A549 treated with CpdA at 1 μM for 4 hours (cell line): ENCODE data around the gene ASL. TPM values are rescaled to one million over a fixed set of nuclear protein-coding genes. Genes with fewer than 3 reads are reported as not detected.

Source experiments
- total RNA-seq: library from RNA; stranded (reverse); fragments of 200-300 nt; extraction: Qiagen RNA extraction; gene quantifications from 5 replicates; pipeline ENCODE4 v1.2.3, GENCODE V29; 2022; ENCODE audit warnings: low read depth

Gene ASL
- 19.8 to 25.2 TPM (median 20.3 TPM) in 5 replicates for total RNA-seq

DNA sequence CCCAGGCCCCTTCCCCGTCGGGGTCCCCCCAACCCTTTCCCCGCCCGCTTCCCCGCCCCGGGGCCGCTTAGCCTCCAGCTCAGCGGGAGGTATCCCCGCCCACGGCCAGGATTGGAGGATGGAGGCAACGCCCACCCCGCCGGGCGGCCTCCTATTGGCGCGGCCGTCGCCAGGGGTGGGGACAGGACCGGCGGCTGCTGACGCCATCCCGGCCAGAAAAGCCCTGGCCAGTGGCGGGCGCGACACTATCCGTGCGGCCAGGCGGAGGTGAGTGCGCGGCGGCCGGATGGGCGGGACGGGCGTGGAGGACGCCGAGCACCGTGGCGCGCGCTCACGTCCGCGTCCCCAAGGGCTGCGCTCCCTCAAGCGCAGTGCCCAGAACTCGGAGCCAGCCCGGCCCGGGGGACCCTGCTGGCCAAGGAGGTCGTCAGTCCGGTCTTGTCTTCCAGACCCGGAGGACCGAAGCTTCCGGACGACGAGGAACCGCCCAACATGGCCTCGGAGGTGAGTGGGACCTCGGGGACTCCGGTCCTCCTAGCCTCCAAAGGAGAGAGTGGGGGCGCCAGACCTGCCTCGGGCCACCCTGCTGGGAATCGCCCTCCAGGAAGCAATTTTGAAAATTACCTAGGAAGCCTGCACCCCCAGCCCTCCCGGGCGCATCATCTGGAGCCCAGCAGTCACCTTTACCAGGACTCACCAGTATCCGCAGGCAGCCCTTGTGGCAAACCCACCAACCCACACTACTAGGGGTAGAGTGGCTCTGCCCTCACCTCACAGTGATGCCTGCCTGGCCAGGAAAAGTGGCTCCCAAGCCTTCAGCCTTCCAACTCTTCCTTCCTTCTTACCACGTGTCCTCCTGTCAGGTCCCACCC, at the start of gene ASL:
TSS of gene ASL (plus strand) at position 230 of the 872 bp plus-strand sequence. CDS start at position 493, 263 bp downstream.

DNA sequence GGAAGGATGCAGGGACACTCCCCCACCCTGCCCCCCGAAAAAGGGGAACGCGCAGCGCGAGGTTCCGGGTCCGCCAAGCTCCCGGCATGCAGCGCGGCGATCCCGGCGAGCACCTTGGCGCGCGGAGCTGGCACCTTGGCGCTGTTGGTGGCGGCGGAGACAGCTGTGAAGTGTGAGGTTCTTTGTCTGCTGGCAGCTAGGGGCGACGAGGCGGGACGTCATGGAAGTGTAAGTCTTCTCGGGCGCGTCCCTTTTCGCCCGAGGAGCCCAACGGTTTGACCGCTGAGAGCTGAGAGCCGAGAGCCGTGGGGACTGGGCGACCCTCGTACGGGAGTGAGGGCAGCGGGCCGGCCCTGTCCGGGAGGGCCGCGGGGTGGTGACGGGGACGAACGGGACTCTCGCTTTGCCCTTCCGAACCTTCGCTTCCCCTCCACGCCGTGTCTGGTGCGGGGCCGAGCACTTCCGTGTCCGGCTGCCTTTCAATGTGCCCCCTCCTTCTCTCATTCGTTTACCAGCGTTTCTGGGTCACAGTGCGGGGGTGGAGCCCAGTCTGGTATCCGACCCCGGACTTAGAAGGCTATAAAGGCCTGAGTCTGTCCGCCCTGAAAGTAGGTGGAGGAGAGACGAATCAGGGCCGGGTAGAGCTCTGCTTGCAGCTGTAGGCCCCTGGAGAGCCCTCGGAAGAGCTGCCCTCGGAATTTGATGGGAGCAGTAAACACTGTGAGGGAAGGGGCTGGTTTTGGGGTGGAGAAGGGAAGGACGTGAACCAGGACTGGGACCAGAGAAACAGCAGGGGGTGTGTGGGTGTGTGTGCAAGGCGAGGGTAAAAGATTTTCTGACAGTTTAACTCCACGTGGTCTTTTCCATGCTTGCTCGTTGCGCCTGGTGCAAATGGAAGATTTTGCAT, 39.4 kb downstream of the ASL start, which contains the start of gene CRCP:
TSS of gene CRCP (plus strand) at position 105 of the 907 bp plus-strand sequence. CDS start at position 221, 116 bp downstream.

Other genes with a start within 250 kb of the ASL start
- 28.3 to 32.2 TPM (median 31.3 TPM) in 5 replicates for gene VKORC1L1, start 202.7 kb upstream of the ASL start, total RNA-seq
- 28.7 to 34.3 TPM (median 33.4 TPM) in 5 replicates for gene GUSB, start 93.6 kb upstream of the ASL start, total RNA-seq
- 24.7 to 36.1 TPM (median 25.8 TPM) in 5 replicates for gene CRCP, start 39.0 kb downstream of the ASL start, total RNA-seq
- gene TPST1, start 129.5 kb downstream of the ASL start, total RNA-seq: 8.0 to 9.8 TPM (median 9.6 TPM) in 5 replicates